Measurements from ENCODE around the gene DDX24. TPM values are rescaled to one million over a fixed set of nuclear protein-coding genes. Genes with fewer than 3 reads are reported as not detected.

The DDX24 gene, protein sequence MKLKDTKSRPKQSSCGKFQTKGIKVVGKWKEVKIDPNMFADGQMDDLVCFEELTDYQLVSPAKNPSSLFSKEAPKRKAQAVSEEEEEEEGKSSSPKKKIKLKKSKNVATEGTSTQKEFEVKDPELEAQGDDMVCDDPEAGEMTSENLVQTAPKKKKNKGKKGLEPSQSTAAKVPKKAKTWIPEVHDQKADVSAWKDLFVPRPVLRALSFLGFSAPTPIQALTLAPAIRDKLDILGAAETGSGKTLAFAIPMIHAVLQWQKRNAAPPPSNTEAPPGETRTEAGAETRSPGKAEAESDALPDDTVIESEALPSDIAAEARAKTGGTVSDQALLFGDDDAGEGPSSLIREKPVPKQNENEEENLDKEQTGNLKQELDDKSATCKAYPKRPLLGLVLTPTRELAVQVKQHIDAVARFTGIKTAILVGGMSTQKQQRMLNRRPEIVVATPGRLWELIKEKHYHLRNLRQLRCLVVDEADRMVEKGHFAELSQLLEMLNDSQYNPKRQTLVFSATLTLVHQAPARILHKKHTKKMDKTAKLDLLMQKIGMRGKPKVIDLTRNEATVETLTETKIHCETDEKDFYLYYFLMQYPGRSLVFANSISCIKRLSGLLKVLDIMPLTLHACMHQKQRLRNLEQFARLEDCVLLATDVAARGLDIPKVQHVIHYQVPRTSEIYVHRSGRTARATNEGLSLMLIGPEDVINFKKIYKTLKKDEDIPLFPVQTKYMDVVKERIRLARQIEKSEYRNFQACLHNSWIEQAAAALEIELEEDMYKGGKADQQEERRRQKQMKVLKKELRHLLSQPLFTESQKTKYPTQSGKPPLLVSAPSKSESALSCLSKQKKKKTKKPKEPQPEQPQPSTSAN
- total RNA-seq (2014; rRNA removed; shearing (Covaris generic)) (123 and 125 TPM in 2 replicates), polyA plus RNA-seq (2016; fragmentation: Nextera tagmentation; extraction: Ambion mirVana) (143 and 149 TPM in 2 replicates)

DNA sequence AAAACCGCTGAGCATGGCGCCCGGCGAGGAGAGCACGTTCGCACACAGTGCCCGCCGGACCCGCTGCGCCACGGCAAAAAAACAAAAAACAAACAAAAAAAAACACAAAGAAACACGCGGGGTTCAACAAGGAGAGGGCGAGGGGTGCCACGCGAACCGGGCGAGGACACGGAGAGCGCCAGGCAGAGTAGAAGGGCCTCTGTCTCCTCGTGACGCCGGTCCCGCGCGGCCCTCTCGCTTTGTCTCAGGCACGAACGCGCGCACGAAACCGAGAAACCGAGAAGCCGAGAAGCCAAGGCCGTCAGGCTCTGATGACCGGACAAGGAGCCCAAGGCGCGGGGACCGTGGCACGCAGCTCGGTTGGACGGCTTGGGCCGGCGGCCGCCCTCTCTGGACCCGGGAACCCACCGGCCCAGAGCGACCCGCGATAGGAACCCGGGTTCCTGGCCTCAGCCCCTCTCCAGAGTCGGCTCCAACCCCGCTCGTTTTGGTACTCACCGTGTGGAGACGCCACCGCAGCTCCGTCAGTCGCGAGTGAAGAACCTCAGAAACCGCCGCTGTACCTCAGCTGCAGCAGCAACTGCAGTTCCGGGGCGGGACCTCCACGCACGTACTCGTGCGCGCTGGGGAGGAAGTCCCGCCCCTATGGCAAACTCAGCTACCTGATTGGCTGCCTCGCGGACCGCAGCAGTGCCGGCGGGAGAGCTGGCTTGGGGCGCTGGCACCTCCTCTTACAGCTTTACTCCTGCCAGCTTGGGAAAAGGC lies at the start of gene DDX24, which contains the start of gene IFI27L1:
DDX24 (minus strand) TSS at position 582 of the 765 bp plus-strand sequence. CDS start 1,460 bp downstream, outside the sequence.
IFI27L1 (plus strand) TSS at position 690 of the 765 bp plus-strand sequence. CDS start 15,628 bp downstream, outside the sequence.
- H3K4me2 ChIP-seq (ENCODE audit: unreplicated experiment), result peak within 1 kb of the TSS; percentile 92
- H3K27me3 ChIP-seq (replicated peaks; ENCODE audit: insufficient read depth), result no peaks in the 10 kb centered on the region
- peaks cover 35% of the 10 kb centered on the region for H3K4me1 ChIP-seq (ENCODE audit: insufficient read depth)
- H3K79me2 ChIP-seq (ENCODE audit: insufficient read depth), result peaks cover 77% of the 10 kb centered on the region
- WGBS, 2 experiments (ENCODE audit: low coverage in 1 of 2, low lambda C conversion rate in 2 of 2, missing lambda C conversion rate in 2 of 2), result 1% methylated on average over 68 to 77 of the region's 77 CpGs
- H4K20me1 ChIP-seq (ENCODE audit: insufficient read depth), result peaks cover 15% of the 10 kb centered on the region
- H3K9me2 ChIP-seq (ENCODE audit: insufficient read depth), result no peaks in the 10 kb centered on the region
- H2AFZ ChIP-seq, result peak within 1 kb of the TSS; percentile 99
- no peaks in the 10 kb centered on the region for H3F3A ChIP-seq (ENCODE audit: insufficient read depth)
- peak within 1 kb of the TSS; percentile 86 for H3K27ac ChIP-seq
- H3K9me3 ChIP-seq (ENCODE audit: low read depth), result no peaks in the 10 kb centered on the region
- in situ Hi-C loops (cut with MboI), result no loop called here
- peak within 1 kb of the TSS; percentile 87 for H3K4me3 ChIP-seq
- peak within 1 kb of the TSS; percentile 96 for H3K9ac ChIP-seq
- DNase-seq, result peak; percentile 99
- peaks cover 20% of the 10 kb centered on the region; the same call in 1 of the 2 replicates for H3K36me3 ChIP-seq (ENCODE audit: low read depth)
- no peak for TF ChIP-seq EZH2phosphoT487 (IDR thresholded peaks at IDR 0.05; ENCODE audit: insufficient read depth, low read depth)
- TF ChIP-seq EZH2 (IDR thresholded peaks at IDR 0.05; ENCODE audit: insufficient read depth, poor library complexity, severe bottlenecking), result no peak

DNA sequence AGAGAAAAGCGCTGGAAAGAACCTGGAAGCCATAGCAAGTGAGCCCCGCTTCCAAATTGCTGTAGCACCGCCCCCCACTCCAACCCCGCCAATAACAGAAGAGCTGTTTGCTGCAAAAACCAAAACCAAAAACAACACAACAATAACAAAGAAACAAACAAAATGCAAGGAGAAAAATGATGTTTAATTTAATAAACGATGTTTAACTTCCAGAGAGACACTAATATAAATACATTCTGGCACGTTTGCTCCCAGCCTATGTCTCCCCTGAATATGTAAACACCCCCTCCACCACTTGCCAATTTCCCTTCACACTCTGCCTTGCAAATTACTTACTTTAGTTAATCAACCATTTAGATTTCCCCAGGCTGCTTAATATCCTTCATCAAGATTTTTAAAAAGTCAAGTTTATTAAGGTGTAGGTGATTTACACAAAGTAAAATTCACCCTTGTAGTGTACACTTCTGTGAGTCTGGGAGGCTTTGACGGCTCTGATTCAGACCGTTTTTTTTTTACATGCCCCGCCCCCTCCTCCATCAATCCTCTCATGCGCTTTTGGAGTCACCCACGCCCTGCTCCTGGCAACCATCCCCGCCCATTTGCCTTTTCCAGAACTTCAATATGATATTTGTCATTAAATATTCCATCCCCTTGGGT lies 48.9 kb upstream of the DDX24 start:
- Histone ChIP-seq H3K36me3 (ENCODE audit: low read depth) (no peaks in the 10 kb centered on the region), H3K4me3 (peak overlapping the region; percentile 80), H3K4me2 (ENCODE audit: unreplicated experiment) (peak overlapping the region; percentile 88), H3K9me2 (ENCODE audit: insufficient read depth) (no peaks in the 10 kb centered on the region), H2AFZ (peak overlapping the region; percentile 94), H4K20me1 (ENCODE audit: insufficient read depth) (no peaks in the 10 kb centered on the region), H3K9ac (peak overlapping the region; percentile 82), H3K9me3 (ENCODE audit: low read depth) (no peaks in the 10 kb centered on the region), H3F3A (ENCODE audit: insufficient read depth) (peaks cover 6% of the 10 kb centered on the region; the same call in 1 of the 2 replicates), H3K27me3 (replicated peaks; ENCODE audit: insufficient read depth) (no peaks in the 10 kb centered on the region), H3K27ac (peak overlapping the region; percentile 43), H3K79me2 (ENCODE audit: insufficient read depth) (peaks cover 6% of the 10 kb centered on the region; the same call in 1 of the 2 replicates), H3K4me1 (ENCODE audit: insufficient read depth) (peaks cover 5% of the 10 kb centered on the region; the same call in 1 of the 2 replicates)
- in situ Hi-C loops (cut with MboI), result loop anchor here (10.0 to 25.0 kb wide), 2 partner anchors 195 to 468 kb away; no protein-coding TSS in a partner anchor
- DNase-seq, result peak; percentile 77
- WGBS, 2 experiments (ENCODE audit: low coverage in 1 of 2, low lambda C conversion rate in 2 of 2, missing lambda C conversion rate in 2 of 2), result 1% methylated on average over 12 of the region's 12 CpGs
- TF ChIP-seq EZH2phosphoT487 (IDR thresholded peaks at IDR 0.05; ENCODE audit: insufficient read depth, low read depth), result no peak
- no peak for TF ChIP-seq EZH2 (IDR thresholded peaks at IDR 0.05; ENCODE audit: insufficient read depth, poor library complexity, severe bottlenecking)

DNA sequence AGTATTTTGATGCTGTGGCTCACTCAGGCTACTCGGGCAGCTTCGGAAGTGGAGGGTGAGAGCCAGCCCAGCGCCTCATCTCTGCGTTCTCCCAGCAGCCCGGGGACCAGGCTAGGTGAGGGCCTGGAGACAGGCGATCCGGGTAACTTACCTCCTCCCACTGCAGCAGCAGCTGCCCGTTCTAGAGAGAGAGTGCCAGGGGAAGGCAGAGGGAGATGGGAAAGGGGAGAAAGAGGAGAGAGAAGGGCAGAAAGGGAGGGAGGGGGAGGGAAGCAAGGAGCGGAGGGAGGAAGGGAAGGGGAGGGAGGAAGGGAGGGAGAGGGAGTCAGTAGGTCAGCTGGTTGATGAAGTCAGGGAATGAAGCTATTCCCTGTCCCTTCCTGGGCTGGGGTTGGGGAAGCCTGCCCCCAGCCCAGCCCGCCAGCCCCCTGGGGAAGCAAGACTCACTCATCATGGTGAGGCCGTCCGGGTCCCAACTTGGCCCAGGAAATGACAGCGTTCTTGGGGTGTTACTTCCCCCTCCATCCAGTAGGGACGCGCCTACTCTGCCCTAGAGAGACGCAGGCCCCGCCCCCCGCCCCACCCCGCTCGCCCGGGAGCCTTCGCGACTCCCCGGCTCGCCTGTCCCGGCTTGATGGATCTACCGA lies 48.2 kb upstream of the DDX24 start, which contains the start of gene IFI27L2:
IFI27L2 (minus strand) TSS at position 494 of the 647 bp plus-strand sequence; CDS start at position 454, 40 bp downstream.
- Histone ChIP-seq H3K27ac (peak within 1 kb of the TSS; percentile 43), H2AFZ (peak within 1 kb of the TSS; percentile 94), H3K9ac (peak within 1 kb of the TSS; percentile 82), H3K9me3 (ENCODE audit: low read depth) (no peaks in the 10 kb centered on the region), H3K4me3 (peak within 1 kb of the TSS; percentile 80), H3K4me1 (ENCODE audit: insufficient read depth) (peaks cover 5% of the 10 kb centered on the region; the same call in 1 of the 2 replicates), H3K79me2 (ENCODE audit: insufficient read depth) (peaks cover 6% of the 10 kb centered on the region; the same call in 1 of the 2 replicates), H3K4me2 (ENCODE audit: unreplicated experiment) (peak within 1 kb of the TSS; percentile 88), H3F3A (ENCODE audit: insufficient read depth) (peaks cover 6% of the 10 kb centered on the region; the same call in 1 of the 2 replicates), H4K20me1 (ENCODE audit: insufficient read depth) (no peaks in the 10 kb centered on the region), H3K27me3 (replicated peaks; ENCODE audit: insufficient read depth) (no peaks in the 10 kb centered on the region), H3K9me2 (ENCODE audit: insufficient read depth) (no peaks in the 10 kb centered on the region), H3K36me3 (ENCODE audit: low read depth) (no peaks in the 10 kb centered on the region)
- 0 to 1% methylated on average over 20 to 27 of the region's 27 CpGs for WGBS, 2 experiments (ENCODE audit: low coverage in 1 of 2, low lambda C conversion rate in 2 of 2, missing lambda C conversion rate in 2 of 2)
- in situ Hi-C loops (cut with MboI), result loop anchor here (25.0 kb wide), 1 partner anchor 467 kb away; no protein-coding TSS in a partner anchor
- peak; percentile 89 for DNase-seq
- no peak for TF ChIP-seq EZH2 (IDR thresholded peaks at IDR 0.05; ENCODE audit: insufficient read depth, poor library complexity, severe bottlenecking)
- no peak for TF ChIP-seq EZH2phosphoT487 (IDR thresholded peaks at IDR 0.05; ENCODE audit: insufficient read depth, low read depth)
